DMS114 treated with DMSO at 0.1 percent for 48 hours (cell line): ENCODE results near the gene INHBC.
A peak's percentile ranks its signal among the peaks of the same experiment; 100 is the strongest.
"Not testable (repeated sequence)": the region's sequence is repeated elsewhere in the genome, so short reads cannot be mapped to it uniquely, and the experiment has no call there.

Experiments
- DNase-seq: peaks from one replicate; lab custom pipeline; 2025; ENCODE audit not compliant: unreplicated experiment; lab: John Stamatoyannopoulos, UW

Gene INHBC

DNA sequence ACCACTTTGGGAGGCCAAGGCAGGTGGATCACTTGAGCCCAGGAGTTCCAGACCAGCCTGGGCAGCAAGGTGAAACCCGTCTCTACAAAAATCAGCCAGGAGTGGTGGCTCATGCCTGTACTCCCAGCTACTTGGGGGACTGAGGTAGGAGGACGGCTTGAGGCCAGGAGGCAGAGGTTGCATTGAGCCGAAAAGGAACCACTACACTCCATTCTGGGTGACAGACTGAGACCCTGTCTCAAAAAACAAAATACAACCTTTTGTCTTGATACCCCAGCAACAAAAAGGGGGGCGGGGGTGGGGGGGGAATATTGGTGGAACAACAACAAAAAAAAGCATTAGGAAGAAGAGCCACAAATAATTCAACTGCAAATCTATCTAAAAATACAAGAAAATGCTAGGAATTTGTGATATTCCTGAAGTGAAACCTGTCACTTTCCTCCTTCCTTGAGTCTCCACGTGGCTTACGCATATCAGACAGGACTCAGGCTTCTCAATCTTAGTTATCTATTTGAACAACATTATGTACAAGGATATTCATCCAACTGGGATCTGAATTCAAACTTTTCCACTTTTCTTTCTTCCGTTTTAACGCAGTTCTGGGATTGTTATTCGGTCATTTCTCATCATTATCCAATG lies 5.0 kb upstream of the INHBC start:
- DNase-seq: no peak

DNA sequence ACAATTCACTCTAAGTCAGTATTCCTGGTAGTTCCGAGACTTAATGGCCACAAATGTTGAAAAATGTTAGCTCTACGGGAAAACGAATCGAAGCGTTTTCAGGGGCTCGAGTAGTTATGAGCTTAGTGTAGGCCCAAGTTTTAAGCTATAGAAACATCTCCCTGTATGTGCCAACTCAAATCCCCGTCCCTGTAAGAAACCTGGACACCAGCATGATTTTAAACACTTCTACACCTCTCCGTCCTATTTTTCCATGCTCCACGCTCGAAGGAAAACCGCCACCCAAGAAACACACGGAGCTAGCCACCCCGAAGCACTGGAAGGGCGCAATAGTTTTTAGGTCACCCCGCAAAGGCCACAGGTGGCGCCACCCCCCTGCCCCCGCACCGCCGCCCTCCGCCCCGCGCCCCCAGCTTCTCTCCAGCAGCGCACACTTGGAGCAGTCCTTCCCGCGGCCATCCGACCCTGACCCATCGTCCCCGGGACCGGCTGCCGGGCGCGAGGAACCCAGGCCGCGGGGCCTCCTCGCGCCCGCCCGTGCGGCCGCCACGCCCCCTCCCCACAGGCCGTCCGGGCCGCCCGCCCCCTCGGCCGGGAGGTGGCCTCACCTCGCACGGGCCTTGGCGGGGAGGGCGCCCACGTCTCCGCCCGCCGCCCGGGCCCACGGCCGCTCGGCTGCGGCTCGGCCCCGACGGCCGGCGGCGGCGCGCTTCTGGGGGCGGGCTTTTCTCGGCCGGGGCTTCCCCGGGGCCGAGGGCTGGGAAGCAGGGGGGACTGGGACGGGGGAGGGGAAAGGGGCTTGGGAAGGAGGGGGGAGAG lies 4.3 kb upstream of the INHBC start:
- DNase-seq: no peak

DNA sequence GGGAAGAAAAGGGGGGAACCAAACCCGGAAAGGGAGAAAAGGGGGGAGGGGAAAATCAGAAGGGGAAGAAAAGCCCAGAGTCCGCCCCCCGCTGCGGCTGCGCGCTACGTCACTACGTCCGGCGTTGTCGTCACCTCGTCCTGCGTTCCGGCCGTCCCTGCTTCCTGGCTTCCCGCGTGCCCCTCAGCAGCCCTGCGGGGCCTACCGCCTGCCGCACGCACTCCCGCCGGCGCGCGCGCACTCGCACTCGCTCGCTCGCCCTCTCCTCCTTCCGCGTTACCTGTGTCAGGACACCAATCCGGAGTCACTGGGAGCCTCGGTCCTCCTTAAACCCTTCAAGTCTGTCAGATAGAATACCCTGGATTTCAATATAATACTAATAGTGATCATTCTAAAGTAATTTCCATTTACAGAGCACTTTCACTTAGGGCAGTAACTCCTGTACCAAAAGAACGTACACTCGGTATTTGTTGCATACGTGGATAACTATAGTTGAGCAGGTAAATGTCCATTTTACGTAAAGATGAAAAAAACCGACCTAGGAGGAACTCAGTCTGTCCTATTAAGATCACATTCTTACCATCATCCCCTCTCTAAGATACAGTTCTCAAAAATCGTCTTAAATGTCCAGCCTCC lies 3.5 kb upstream of the INHBC start, which contains the start of gene R3HDM2:
Gene R3HDM2 (minus strand): TSS at position 113 of the 636 bp plus-strand sequence. CDS start 120,615 bp downstream, outside the sequence.
- peak; percentile 94 for DNase-seq

DNA sequence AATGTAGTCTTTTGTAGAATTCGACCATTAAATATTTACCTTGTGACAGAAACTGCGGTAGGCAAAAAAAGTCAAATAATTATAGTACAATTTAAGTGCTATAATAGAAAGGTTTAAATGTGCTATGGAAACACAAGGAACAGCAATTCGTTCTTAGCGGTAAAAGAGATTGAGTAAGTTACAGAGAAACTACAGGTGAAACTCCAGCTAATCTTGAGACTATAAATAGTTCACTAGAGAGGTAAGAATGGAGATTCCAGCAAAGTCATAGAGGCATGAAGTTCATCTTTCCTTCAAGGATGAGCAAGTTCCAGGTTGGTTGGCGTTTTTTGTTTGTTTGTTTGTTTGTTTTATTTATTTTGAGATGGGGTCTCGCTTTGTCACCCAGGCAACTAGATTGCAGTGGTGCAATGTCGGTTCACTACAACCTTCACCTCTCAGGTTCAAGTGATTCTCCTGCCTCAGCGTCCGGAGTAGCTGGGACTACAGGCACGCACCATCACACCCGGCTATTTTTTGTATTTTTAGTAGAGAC lies 2.9 kb upstream of the INHBC start:
- no peak for DNase-seq

DNA sequence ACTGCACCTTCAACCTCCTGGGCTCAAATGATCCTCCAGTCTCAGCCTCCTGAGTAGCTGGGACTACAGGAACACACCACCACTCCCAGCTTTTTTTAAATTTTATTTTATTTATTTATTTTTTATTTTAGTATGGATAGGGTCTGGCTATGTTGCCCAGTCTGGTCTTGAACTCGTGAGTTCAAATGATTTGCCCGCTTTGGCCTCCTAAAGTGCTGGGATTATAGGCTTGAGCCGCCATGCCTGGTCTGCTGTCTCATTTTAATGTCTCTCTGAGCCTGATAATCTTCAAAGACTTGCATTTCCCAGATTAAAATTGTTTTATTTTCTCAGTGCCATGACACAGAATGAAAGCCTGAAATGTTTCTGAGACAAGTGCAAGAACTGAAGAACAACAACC lies 1.2 kb upstream of the INHBC start:
- no peak for DNase-seq

DNA sequence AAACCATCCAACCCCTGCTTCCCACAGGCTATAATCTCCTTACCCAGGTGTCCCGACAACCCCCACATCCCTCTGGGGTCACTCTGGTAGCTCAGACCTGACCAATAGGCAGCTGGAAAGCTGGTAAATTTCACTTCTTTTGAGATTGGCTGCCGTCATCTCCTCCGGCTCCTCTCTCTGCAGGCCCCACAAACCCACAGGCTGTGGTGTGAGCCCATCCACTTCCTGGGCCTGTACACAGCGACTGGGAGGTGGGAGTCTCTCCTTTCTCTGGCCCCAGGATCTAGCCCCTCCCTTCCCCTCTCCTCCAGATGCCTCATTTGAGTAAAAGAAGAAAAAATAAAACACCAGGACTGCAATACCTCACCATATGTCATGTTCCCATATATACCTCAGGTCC lies 709 bp downstream of the INHBC start:
- DNase-seq: no peak

DNA sequence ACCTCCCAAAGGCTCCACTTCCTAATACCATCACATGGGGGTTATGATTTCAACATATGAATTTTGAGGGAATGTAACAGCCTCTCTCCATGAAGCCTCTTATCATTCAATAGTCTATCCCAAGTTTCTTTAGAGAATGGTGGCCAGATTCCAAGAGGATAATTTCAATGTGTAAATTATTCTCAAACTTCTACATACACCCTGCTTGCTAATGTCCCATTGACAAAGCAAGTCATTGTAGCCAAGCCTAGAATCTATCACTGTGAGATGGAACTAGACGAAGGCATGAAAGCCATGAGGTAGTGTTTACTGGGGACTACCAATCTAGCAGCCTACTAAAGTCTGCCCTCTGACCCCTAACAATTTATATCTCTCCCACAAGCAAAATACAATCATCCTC lies 3.8 kb downstream of the INHBC start:
- DNase-seq: no peak

DNA sequence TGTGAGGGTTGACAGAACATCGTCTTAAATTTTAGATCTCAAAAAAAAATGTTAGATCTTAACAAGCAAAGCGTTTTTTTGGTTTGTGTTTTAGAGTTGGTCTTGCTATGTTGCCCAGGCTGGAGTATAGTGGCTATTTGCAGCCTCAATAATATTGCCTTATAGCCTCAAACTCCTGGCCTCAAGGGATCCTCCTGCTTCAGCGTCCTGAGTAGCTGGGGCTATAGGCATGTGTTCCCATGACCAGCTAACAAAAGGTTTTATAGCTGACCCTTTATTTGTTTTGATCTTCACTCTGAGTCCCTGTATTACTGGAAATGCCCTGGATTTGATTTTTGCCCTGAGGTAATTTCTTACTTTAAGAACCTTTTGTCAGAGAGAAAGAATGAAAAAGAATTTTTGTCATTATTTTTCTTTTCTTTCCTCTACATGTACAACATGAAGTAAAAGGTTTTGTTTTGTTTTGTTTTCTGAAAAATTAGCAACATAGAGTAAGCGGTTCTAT lies 5.2 kb downstream of the INHBC start:
- DNase-seq: no peak

DNA sequence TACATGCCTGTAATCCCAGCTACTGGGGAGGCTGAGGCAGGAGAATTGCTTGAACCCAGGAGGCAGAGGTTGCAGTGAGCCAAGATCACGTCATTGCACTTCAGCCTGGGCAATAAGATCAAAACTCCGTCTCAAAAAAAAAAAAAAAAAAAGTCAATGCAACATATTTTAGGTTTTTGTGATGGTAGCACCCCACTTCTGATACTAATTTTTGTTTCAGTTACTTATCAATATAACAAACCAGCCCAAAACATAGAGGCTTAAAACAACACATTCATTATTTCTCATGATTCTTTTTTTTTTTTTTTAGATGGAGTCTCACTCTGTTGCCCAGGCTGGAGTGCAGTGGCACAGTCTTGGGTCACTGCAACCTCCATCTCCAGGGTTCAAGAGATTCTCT lies 6.8 kb downstream of the INHBC start:
- DNase-seq: not testable (repeated sequence)

DNA sequence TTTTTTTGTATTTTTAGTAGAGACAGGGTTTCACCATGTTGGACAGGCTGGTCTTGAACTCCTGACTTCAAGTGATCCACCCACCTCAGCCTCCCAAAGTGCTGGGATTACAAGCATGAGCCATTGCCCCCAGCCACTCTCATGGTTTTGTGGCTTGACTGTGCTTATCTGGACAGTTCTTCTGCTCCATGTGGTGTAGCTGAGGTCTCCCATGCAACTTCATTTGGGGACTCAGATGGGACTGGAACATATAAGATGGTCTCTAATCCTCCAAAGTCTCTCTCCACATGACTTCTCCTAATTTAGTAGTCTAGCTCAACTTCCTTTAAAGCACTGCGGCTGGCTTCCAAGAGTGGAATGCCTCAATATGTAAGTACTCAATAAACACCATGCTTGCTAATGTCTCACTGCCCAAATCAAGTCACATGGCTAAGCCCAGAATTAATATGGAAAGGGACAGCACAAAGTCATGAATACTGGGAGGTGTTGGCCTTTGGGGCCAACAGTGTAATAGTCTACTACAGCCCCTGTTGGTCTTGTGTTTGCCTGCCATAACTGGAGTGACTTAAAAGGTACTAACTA lies 7.4 kb downstream of the INHBC start:
- DNase-seq: no peak

DNA sequence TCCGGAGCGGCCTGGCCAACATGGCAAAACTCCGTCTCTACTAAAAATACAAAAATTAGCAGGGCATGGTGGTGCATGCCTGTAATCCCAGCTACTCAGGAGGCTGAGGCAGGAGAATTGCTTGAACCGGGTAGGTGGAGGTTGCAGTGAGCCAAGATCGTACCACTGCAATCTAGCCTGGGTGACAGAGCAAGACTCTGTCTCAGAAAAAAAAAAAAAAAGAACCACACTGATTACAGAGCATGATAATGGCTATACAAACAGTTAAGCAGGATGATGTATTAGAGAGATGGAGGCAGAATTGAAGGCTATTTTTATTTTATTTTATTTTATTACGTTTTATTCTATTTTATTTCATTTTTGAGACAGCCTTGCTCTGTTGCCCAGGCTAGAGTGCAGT lies 9.8 kb downstream of the INHBC start:
- DNase-seq: not testable (repeated sequence)

DNA sequence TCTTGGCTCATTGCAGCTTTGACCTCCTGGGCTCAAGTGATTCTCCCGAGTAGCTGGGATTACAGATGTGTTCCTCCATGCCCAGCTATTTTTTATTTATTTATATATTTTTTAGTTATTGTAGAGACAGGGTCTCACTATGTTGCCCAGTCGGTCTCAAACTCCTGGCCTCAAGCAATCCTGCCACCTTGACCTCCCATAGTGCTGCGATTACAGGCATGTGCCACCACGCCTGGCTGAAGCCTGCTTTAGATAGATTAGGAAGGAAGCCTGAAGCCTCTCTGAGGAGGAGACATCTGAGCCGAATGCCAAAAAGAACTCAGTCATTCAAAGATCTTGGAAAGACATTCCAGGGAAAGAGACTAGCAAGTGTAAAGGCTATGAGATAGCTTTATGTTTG lies 10.2 kb downstream of the INHBC start:
- no peak for DNase-seq

DNA sequence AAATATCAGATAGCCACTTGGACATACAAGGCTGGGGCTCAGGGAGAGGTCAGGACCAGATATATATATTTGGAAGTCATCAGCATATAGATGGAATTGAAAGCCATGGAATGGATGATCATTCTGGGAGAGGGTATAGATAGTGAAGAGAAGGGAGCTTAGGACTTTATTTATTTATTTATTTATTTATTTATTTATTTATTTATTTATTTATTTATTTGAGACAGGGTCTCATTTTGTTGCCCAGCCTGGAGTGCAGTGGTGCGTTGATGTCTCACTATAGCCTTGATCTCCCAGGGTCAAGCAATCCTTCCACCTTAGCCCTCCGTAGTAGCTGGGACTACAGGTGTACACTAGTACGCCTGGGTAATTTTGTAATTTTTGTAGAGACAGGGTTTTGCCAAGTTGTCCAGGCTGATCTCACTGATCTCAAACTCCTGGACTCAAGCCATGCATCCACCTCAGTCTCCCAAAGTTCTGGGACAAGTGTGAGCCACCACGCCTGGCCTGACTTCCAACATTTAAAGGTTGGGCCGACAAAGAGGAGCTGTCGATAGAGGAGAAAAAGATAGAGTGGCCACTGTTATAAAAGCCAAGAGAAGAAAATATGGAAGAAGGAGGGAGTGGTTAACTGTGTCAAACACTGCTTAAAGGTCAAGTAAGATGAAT lies 11.8 kb downstream of the INHBC start:
- DNase-seq: no peak

DNA sequence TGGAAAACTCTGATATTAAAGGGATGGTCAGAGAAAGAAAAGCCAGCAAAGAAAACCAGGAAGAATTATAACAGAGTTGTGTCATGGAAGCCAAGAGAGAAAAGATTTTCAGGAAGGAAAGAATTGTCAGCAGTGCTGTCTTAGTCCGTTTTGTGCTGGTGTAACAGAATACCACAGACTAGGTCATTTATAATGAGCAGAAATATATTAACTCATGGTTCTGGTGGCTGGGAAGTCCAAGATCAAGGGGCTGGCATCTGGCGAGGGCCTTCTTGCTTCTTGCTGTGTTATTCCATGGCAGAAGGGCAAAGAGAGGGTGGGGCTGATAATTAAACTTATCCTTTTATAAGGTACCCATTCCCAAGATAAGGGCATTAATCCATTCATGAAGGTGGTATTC lies 14.1 kb downstream of the INHBC start:
- DNase-seq: no peak

DNA sequence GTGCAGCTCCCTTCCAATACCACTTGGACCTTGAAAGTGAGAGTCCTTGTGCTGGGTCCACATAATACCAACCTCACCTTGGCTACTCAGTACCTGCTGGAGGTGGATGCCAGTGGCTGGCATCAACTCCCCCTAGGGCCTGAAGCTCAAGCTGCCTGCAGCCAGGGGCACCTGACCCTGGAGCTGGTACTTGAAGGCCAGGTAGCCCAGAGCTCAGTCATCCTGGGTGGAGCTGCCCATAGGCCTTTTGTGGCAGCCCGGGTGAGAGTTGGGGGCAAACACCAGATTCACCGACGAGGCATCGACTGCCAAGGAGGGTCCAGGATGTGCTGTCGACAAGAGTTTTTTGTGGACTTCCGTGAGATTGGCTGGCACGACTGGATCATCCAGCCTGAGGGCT lies 14.8 kb downstream of the INHBC start:
- DNase-seq: no peak

DNA sequence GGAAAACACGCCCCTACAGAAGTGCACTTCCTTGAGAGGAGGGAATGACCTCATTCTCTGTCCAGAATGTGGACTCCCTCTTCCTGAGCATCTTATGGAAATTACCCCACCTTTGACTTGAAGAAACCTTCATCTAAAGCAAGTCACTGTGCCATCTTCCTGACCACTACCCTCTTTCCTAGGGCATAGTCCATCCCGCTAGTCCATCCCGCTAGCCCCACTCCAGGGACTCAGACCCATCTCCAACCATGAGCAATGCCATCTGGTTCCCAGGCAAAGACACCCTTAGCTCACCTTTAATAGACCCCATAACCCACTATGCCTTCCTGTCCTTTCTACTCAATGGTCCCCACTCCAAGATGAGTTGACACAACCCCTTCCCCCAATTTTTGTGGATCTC lies 15.5 kb downstream of the INHBC start:
- DNase-seq: no peak

DNA sequence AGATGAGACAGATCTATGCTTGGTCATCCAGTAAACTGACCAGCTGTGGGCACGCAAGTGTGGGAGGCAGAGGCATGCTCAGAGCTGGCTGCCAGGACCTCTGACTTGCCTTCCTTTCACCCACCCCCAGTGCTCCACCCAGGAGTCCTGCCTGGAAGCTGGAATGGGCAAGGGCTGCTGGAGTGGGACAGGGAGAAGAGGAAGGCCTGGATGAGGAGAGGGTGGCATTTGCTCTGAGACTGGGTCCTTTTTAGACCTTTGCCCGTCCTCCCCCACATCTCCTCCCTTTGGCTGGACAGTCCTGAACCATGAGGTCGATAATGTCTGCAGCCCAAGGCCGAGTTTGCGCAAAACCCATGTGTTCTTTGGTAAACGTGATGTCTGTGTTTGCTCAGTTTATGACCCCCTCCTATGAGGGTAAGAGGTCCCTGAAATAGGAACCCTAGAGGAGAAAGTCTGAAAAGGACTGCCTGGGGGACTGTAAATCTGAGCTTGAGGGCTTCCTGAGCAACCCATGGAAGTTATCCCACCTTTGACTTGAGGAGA lies 16.7 kb downstream of the INHBC start:
- no peak for DNase-seq

DNA sequence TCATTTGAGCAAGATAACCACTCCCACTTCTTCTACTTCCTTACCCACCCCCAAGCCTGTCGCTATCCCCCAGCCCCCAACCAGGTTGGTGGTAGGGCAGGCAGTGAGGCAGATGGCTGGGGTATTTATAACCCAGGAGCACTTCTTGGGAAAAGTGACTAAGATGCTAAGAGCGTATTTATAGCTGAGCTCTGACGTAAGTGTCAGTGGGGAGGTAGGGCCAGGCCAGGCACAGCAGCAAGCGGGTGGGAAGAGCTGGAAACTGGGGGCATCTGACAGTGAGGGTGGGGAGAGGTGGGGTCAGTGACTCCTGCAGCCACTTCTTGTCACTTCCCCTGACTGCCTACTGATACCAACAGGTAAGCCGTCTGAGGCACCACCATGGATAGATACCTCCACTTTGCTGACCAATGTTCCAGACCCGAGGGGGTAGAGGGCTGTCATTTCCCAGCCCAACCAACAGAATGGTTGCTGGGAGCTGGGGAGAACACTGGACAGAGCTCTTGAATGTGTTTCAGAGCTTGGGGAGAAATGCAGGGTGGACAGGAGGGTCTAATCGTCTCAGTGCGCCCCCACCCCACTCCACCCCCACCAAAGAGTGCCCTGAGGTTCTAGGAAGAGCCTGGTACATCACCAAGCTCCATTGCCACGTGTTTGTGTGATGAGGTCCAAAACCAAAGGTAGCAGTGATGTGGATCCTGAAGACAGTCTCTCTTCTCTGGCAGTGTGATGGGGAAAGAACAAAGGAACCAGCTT lies 17.8 kb downstream of the INHBC start:
- DNase-seq: no peak

DNA sequence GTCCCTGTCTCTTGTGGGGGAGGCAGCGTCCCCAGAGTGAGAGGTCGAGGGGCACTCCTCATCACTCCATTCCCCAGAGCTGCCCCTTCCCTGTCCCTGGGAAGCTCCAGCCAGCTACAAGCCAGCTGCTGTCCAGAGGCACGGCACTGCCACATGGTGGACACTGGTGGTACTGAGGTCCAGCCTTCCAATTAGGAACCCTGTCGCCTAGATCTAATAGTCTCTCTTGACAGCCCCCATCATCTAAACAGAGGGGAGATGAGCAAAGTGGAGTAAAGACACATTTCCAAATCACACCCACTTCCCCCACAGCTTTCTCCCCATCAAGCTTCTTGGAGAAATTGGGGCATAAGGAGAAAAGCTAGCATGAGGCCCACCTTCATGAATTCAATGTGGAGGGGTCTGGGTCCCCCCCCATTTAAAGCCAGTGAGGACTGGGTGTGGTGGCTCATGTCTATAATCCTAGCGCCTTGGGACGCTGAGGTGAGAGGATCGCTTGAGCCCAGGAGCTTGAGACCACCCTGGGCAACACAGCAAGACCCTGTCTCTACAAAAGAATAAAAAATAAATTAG lies 18.4 kb downstream of the INHBC start:
- DNase-seq: peak; percentile 75

DNA sequence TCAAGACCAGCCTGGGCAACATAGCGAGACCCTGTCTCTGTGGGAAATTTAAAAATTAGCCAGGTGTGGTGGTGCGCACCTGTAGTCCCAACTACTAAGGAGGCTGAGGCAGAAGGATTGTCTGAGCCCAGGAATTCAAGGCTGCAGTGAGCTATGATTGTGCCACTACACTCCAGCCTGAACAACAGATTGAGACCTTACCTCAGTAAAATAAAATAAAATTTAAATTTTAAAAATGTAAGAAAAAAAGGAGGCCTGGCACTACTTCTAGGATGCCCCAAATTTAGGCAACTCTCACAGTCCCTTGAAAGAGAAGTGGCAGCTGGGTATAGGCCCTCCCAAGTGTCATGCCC lies 19.6 kb downstream of the INHBC start:
- DNase-seq: no peak
